Activated T-helper 9 cell treated with anti-CD3 and anti-CD28 coated beads, Interleukin-2, amount 50 U/mL, for 16 hours (primary cell): ENCODE data around the gene FZD7.

Experiments used
- DNase-seq: peaks from one replicate; pipeline ENCODE4 v3.0.0-alpha.2; 2020; ENCODE audit warnings: low read depth

FZD7 gene

DNA sequence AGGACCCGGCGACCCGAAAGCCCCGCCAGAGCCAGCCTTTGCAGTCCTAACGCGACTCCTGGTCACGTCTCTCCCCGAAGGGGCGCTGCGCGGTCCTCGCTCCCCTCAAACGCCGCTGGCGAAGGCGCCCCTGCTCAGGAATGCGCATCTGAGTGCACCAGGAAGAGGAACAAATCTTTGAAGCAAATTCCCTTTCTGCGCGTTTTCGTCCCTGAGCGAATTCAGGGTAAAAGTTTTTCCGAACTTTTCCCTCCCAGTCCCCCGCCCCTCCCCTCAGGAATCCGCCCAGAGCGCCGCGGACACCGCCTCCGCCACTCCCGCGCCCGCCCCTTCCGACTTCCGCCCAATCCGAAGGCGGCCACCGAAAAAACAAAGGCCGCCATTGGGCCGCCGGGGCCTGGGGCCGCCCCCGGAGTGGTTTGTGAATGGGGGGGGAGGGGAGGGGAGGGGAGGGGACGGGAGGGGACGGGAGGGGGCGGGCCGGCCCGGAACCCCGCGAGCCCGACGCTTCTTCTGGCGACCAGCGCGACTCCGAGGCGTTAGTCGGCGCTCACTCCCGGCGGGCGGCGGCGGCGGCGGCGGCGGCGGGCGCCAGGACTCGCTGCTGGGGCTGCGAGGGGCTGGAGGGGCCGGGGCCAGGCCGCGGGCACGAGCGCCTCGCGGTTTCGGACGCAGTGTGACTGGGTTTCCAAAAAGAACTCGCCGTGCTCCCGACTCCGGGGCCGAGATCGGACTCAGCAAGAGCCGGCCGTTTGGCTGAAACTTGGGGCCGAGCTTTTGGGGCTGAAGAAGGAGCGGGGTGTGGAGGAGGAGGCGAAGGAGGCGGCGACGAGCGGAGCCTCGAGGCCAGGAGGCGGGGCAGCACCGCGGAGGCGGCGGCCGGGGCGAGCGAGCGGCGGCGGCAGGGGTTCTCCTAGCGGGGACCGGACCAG lies at the start of gene FZD7:
TSS of gene FZD7 (plus strand) at position 539 of the 932 bp plus-strand sequence. CDS start 793 bp downstream, outside the sequence.
- peak; percentile 77 for DNase-seq

GRCh38 chr2:201984333-201984732 lies 49.3 kb upstream of the FZD7 start:
- DNase-seq: no peak

- DNase-seq: no peak
Measured at GRCh38 chr2:201984800-201985525, 48.7 kb upstream of the FZD7 start.

DNA sequence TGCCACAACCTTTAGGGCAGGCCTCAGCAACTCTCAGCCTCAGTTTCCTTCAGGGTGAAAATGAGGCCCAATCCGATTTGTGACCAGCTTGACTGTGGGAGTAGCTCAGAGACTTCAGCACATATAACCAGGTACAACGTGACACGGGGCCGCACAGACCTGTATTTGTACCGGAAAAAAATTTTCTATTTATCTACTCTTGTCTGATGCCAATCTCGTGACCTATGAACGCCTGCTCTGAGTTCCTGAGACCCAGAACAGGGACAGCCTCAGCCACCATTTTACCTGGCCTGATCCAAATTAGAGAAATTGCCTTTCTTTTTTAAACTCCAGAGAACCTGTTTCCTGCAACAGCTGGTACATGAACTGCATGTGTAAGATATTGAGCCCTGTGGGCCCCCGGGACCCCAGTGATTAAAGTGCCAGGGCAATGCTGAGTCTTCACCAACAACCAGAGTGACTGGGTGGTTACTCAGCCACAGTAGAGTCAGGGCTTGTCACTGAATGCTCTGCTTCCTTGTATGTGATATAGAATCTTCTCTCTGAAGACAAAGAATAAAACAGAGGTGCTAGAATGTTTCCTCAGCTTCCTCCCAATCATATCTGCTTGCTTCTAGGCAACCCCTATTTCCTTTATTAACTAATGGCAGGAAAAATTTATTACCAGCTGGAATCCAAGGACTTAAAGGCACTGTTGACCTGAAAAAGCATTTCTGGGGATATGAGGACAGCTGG lies 47.8 kb upstream of the FZD7 start:
- no peak for DNase-seq

- no peak for DNase-seq
Measured at GRCh38 chr2:201986463-201986735, 47.3 kb upstream of the FZD7 start.

DNA sequence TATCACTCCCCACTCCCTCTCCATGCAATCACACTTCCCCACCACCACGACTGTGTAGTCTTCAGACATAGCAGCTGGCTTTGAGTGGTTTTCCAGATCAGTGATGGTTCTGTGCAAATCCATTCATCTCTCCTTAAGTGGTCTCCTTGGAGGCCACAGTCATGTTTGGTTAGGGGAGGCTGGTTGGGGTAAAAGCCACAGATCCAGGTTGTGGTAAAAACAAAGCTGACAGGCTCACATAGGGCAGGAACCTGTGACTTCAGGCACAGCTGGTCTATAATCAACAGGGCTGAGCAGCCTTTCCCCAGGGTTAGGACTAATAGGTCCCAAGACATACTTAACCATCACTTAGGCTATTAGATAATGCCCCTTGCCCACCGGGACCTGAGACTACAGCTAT lies 46.2 kb upstream of the FZD7 start:
- DNase-seq: no peak

- no peak for DNase-seq
Measured at GRCh38 chr2:201990069-201990468, 43.6 kb upstream of the FZD7 start.

- DNase-seq: no peak
Measured at GRCh38 chr2:201992960-201993359, 40.7 kb upstream of the FZD7 start.

DNA sequence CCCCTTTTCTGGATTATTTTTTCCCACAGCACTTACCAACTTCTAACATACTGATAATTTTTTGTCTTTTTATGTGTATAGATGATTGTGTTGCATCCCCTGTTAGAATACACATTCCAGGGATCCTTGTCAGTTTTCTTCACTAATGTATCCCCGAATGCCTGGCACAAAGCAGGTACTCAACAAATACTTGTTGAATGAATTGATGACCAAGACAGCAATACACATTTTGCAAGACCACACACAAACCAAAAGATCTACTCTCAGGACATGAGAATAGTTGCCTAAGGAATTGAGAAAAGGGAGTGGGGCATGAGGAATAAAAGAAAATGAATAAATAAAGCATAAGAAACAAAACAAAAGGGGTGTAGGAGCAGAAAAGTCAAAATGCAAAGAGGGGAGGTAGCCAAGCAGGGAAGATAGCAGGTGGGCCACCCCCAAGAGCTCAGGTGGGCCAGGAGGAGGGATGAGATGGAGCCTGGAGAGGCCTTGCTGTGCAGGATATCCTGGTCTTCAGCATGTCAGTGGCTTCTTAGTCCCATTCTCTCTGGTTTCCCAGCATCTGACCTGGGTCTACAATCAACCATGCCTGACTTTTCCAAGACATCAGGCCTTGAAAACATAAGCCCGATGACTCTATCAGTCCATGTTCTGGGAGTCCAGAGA lies 38.5 kb upstream of the FZD7 start:
- DNase-seq: no peak

- DNase-seq: no peak
Measured at GRCh38 chr2:201996006-201996405, 37.6 kb upstream of the FZD7 start.

DNA sequence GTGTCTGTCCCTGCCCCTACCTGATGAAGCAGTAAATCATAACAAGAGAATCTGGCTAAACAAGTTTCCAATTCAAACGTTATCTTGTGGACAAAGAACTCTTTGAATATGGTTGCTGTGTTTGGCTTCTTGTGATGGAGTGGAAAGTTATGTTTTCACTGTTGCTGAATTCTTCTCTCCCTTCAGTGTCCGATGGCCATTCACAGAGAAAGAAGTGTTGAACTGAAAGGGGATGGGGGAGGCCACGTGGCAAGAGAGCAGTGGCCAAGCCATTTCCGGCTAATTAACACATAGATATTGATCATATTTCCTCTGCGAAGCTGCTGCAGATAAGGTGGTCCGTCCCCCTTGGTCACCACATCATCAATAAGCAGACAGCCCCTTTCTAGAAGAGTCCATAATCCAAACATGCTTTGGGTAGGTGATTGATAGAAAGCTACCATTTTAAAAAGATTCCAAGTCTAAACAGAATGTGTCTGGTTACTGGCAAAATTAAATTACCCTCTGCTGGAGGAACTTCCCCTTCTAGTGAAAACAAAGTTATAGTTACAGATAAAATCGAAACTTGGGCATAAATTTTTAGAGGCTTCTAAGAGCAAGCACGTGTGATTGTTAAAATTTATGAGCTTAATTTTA lies 36.9 kb upstream of the FZD7 start:
- DNase-seq: no peak

GRCh38 chr2:201999279-201999678 lies 34.4 kb upstream of the FZD7 start:
- no peak for DNase-seq

DNA sequence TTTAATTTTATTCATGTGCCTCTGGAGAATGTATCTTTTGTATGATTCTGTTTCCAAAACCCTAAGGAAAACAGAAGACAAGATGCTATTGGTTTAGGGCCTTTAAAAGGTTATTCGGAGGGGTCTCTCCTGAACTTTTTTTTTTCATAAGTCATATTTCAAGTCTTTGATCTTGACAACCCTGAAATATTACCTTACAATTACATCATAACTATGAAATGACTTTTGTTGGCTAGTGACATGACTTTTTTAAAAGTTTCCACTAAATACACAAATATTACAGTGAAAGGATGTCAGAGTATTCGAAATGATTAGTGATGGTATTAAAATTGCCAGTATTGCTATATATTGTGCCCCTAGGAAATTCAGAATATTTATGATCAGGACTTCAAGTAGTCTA lies 31.8 kb upstream of the FZD7 start:
- no peak for DNase-seq

GRCh38 chr2:202002381-202002780 lies 31.3 kb upstream of the FZD7 start:
- DNase-seq: no peak

DNA sequence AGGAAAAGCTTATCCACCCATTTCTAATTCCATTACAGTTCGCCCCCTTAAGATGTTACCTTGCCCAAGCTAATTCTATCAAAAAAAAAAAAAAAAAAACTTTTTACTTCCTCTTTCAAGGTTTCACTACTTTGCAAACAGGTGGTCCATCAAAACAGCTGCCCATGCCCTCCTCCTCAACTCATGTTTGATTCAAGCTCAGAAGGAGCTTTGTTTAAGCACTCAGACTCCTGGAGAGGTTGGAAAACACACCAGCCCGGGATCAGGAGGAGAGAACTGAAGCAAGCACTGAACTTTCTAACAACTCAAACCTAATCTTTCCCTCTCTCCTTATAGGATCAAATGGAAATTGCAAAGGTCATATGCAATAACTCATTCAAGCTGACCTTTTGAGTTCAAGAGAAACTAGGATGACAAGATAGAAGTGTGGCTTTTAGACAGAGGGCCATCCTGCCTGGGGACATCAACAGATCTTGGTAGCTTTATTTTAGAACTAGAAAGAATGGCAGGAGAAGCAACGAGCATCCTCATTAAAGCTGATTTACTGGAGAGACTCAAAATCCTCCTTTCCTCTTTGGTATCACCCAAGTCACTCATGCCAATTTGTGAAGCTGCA lies 28.3 kb upstream of the FZD7 start:
- no peak for DNase-seq

GRCh38 chr2:202006301-202006700 lies 27.4 kb upstream of the FZD7 start:
- DNase-seq: no peak

DNA sequence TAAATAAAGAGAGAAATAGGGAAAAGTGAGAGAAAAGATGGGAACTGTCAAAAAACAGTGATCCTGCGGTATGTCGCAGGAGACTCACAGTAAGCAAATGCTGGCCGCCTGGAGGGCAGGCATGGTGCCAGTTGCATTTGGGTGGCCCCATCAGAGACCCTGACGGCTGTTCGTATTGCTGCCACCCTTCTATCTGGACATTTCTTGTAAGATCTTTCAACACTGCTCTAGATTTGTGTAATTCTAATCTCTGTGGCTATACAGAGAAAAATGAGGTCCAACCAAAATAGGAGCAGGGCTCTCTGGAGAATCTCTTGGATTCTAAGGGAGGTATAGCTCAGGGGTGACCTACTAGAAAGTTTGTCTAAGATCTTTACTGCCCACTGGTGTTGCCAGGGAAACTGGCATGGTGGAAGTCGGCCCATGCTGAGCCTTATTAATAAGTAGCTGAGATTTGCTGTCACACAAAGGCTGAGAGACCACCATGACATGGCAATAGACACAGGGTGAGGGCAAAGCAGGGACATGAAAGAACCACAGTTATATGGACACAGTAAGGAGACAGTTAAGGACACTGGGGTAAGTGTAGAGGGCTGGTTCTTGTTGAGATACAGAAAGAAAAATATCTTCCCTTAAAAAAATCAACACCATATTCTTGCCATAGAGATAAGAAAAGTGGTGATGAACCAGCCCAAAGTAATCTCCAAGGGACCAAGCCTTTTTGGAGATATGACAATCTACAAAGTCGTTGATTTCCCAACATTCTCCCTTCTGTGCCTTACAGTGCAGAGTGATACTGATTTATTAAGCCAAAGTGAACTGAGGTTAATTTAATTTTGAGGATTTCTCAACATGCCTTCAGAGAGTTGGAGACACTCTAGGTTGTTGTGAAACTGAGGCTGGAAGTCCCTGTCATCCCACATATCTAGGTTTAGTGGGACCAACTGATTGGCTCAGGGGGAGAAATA lies 26.4 kb upstream of the FZD7 start:
- no peak for DNase-seq

- DNase-seq: no peak
Measured at GRCh38 chr2:202007983-202008354, 25.7 kb upstream of the FZD7 start.

DNA sequence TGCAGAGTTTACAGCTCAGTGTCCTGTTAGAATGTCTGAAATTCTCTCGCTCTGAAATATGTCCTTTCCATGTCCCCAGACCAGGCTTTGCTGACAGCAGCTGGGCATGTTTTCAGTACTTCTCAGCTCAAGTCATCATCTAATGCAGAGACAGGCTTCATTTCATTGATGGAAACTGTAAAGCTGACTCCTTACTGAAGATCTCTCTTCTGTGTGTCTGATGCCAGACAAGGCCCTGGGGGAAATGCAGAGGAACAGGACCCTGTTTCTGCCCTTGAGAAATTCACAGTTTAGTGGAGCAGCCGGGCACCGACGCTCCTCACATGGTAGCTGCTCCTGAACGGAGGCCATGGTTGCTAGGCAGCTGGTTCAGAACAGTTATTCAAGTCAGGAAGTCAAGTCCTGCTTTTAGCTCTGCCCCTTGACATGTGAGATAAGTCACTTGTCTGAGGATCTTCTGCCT lies 24.6 kb upstream of the FZD7 start:
- DNase-seq: no peak

- DNase-seq: no peak
Measured at GRCh38 chr2:202009581-202009980, 24.1 kb upstream of the FZD7 start.
